Activated T-helper 1 cell treated with Interleukin-2 at 50 U/mL for 16 hours (primary cell): ENCODE results near the gene MBOAT2.
"Not testable (repeated sequence)": the region's sequence is repeated elsewhere in the genome, so short reads cannot be mapped to it uniquely, and the experiment has no call there.

ENCODE experiments used
- DNase-seq: peaks from one replicate; pipeline ENCODE4 v3.0.0-alpha.2; 2020; ENCODE audit warnings: low read depth

Gene MBOAT2, protein sequence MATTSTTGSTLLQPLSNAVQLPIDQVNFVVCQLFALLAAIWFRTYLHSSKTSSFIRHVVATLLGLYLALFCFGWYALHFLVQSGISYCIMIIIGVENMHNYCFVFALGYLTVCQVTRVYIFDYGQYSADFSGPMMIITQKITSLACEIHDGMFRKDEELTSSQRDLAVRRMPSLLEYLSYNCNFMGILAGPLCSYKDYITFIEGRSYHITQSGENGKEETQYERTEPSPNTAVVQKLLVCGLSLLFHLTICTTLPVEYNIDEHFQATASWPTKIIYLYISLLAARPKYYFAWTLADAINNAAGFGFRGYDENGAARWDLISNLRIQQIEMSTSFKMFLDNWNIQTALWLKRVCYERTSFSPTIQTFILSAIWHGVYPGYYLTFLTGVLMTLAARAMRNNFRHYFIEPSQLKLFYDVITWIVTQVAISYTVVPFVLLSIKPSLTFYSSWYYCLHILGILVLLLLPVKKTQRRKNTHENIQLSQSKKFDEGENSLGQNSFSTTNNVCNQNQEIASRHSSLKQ

DNA sequence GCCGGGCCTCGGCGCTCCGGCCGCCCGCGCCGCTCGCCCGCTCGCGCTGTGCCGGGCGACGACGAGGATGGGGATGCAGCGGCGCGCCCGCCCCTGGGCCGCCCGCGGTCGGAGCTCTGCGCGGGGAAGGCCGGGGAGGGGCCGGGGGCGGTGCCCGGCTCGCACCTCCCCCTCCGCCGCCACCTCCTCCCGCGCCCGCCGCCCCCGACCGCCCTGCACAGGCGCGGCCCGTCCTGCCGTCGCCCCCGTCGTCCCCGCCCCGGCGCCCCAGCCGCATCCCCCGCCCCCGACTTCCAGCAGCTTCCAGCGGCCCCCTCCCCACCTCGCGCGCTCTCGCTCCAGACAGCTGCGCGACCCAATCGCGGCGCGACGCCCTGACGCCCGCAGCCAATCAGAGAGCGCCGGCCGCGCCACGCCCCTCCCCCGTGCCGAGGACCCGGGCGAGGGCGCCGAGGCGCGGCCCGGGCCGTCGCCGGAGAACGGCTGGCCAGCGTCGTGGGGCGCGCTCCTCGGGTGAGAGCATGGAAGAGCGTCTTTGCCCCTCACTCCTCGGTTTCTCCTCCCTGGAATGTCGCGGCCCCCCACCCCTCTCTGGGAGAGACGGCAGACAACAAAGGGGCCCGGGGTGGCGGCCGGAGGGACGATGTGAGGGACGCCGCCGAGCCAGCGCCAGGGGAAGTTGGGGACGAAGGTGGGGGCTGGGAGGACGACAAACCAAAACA is at the start of gene MBOAT2:
TSS of gene MBOAT2 (minus strand) at position 69 of the 722 bp plus-strand sequence. CDS start 70 bp downstream, outside the sequence.
- peak; percentile 64 for DNase-seq

DNA sequence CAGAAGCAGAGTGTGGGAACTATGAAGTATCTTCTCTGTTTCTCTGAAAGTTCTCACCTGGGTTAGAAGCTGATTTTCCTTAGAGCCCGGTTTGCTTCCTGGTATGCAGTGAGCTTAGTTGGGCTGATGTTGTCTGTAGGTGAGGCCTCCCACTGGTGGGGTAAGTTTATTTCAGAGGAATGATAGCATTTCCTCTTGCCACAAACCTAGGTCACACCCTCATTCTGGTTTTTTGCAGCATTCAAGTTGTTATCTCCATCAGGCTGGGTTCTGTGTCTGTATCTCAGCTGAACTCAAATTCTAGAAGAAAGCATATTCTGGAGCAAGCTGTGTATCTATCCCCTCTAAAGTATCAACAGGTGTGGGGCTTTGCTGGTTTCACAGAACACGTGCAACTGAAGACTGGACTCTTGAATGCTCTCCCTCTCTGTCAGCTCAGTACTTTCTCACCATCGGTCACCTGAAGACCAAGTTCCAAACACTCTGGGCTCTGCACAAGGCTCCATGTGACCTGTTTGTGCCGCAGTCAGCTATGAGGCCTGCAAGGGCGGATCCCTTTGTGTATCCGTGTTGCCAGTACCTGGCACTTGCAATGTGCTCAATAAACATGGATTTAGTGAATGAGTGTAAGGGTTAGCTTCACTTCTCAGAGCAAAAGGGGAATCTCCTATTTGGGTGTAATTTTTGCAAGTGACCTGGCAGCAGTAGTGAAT is 49.5 kb upstream of the MBOAT2 start:
- DNase-seq, result no peak

DNA sequence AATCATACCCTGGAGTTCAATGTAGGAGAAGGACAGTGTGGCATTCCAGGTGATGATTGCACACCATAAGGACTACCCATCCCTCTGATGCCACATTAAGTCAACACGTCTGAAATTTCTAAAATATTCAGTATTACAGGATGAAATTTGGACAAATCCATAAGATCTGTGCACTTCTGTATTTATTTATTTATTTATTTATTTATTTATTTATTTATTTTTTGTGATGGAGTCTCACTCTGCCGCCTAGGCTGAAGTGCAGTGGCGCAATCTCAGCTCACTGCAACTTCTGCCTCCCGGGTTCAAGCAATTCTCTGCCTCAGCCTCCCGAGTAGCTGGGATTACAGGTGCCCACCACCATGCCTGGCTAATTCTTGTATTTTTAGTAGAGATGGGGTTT is 48.0 kb upstream of the MBOAT2 start:
- DNase-seq, result not testable (repeated sequence)

DNA sequence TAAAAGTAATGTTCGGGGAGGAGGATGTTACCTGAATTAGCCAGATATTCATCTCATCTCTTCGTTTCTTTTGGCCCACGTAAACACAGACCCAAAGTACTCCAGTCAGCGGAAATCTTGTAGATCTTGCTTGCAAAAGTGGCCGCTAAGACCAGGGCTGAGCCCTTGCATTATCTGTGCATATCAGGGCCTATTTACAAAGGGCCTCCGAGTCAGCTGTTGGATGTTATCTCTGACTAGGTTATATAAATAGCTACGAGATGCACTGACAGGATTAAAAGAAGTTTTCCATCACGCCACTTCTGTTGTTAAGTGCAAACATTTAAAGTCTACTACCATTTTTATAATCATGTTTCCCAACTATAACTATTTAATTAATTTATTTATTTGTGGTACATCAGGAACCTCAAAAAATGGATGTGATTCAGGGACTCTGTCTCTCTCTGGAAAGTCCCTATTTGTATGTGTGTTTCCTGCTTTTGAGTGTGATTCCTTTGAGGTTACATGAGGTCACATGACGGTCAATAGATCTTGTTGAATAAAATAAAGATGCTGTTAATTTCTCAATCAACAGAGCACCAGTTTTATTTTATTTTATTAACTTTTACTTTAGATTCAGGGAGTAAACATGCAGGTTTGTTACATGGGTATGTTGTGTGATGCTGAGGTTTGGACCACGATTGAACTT is 46.8 kb upstream of the MBOAT2 start:
- DNase-seq, result no peak

DNA sequence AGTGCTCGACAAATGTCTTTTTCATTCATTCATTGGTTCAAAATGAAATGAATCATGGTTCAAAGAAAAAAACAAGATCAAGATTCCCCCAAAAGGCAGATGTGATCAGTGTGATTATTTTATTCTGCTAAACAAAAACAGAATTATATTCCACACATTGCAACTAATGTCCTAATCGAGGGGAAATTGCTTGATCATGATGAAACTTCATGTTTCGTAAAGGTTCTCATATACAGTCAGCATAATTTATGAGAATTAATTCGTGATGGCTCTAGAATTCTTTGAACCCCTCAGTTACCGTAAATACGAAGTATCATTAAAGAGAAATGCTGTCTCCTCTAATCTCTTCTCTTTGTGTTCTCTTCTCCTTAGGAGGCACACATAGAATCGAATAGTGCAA is 42.1 kb upstream of the MBOAT2 start:
- no peak for DNase-seq

DNA sequence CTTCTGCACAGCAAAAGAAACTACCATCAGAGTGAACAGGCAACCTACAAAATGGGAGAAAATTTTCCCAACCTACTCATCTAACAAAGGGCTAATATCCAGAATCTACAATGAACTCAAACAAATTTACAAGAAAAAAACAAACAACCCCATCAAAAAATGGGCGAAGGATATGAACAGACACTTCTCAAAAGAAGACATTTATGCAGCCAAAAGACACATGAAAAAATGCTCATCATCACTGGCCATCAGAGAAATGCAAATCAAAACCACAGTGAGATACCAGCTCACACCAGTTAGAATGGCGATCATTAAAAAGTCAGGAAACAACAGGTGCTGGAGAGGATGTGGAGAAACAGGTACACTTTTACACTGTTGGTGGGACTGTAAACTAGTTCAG is 40.0 kb upstream of the MBOAT2 start:
- not testable (repeated sequence) for DNase-seq

DNA sequence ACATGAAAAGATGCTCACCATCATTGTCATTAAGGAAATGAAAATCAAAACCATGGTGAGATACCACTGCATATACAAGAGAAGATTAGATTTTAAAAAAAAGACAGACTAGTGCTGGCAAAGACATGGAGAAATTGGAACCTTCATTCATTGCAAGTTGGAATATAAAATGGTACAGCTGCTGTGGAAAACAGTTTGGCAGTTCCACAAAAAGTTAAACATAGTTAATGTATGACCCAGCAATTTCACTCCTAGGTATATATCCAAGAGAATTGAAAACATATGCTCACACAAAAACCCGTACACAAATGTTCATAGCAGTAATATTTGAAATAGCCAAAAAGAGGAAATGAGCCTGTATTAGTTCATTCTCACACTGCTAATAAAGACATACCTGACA is 33.7 kb upstream of the MBOAT2 start:
- DNase-seq, result no peak

DNA sequence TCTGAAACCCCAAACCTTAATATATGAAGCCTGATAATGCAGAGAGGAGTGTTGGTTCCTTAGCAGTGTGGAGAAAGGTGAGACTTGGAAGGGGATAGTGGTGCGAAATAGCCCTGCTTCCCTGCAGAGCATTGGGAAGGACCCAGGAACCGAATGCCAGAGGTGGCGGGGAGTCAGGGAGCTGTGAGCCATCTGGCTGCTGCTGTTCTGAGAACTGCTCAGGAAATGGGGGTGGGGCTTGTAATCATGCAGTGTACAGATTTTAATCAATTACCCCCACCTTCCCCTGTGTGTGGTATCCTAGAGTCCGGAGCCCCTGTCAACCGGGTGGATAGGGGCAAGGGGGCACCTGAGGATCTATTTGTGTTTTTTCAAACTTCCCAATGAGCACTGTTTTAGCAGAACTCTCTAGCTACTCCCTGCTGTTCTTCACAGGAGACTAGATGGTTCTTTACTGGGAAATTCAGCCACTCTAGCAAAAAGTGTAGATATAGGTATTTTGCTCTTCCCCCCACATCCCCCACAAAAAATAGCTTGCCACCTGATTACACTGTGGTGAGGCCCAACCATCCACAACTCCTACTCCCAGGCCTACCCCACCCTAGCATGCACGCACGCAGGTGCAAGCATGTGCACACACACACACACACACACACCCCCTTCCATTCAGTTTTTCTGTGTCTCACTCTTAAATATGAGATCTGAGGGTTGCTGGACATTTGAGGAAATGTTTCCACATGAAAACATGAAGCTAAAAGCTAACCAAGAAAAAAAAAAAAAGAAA is 30.1 kb upstream of the MBOAT2 start:
- DNase-seq, result no peak

DNA sequence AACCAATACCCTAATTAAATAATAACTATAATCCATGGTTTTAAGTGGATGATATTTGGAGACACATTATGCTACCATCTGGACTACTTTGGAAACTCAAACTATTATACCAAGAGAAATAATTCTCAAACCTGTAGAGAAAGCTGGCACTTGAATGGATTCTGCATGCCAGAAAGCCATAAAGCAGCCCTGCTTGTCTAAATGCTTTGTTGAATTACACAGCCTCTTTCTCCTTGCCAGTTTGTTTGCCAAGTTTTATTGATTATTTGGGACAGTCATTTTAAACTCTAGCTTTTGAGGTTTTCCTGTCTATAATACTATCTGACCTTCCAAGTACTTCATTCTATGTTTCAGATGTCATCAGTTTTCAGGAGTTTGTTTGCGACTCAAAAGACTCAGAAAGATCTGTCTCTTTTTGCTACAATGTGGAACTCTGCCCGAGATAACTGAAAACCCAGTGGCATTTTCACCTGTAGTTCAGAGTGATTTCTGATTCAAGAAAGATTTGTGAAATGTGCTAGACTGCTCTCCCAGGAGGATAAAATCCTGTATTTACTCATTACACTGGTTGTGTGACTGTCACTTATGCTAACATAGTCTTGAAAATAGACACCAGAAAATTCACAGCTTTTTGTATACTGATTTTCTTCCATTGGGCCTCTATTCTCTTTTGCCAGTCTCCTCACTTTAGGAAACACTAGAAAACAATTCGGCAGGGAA is 29.2 kb upstream of the MBOAT2 start:
- DNase-seq, result no peak

DNA sequence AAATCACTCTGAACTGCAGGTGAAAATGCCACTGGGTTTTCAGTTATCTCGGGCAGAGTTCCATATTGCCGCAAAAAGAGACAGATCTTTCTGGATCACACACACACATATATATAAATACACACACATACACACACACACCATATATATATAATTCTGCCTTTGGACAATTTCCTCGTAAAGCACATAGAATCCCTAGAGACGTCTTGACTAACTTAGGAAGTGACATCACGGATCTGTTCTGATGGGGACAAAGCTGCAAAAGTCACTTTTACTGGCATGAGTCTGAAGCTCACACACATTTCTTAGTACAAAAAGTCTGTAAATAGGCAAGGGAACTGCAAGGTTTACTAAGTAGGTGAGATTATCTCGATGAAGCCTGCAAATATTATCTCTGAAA is 28.6 kb upstream of the MBOAT2 start:
- no peak for DNase-seq

DNA sequence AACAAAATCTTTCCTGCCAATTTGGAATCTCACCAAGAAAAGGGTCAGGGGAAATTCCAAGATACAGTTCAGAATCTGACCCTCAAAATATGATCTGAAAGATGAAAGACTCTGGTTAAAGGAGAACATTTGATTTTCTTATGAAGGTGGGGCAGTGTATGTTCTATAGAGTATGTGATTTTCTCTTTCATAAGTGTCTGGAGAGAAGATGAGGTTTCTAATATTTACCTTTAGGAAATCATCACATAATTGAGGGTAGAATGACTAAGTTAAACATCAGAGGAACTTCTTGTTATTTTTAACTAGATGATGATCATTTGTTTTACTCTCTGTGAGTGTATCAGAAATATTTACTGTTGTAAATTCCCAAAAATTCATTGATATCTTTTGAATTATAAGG is 27.8 kb upstream of the MBOAT2 start:
- no peak for DNase-seq

DNA sequence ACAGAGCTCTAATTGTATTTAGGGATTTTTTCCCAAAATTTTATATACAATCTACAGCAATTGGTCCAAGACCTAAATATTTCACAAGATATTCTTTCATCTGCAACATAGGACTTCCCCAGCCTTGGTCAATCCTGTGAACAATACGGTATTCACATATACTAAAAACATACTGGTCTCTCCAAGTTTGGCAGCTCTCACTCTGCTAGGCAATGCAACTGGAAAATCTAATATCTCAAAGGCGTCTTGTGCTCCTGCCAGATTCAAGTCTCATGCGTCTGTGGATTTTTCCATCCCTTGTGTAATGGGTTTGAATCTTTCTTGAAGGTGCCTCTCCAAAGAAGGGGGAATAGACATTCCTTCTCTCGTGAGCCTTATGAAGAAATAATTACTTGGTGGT is 27.4 kb upstream of the MBOAT2 start:
- no peak for DNase-seq

DNA sequence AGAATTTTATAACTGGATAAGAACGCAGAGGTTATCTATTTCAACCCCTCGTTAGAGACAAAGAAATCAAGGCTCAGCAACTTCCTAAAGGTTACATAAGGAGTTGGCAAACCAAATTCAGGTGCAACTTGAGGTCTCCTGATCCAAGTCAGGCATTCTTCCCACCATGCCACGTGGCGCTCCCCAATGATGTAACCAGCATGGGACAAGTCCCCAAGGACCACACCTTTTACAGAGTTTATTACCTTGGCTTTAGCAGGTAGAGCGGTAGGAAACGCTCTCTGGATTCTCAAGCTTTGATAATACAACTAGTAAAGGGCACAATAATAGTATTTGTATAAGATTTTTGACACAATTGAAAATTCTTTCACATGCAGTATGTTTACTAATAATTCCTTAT is 26.7 kb upstream of the MBOAT2 start:
- DNase-seq, result no peak

DNA sequence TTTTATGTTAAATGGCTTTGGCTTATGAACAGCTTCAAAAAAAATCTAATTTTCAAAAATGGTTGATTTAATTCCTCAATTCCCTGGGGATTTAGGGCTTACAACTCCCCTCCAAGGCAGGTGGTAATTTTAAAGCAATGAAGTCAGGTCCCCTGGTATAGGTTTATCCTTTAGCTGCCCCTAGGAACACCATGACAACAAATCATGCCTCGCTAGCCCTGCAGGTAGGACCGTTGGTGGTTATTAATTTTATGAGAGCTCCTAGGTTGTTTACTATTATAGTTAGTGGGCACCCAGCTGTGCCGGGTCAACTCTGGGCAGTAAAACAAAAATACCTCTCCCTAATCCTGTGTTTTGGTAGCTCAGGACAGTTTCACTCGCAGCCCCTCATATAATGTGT is 26.2 kb upstream of the MBOAT2 start:
- no peak for DNase-seq

DNA sequence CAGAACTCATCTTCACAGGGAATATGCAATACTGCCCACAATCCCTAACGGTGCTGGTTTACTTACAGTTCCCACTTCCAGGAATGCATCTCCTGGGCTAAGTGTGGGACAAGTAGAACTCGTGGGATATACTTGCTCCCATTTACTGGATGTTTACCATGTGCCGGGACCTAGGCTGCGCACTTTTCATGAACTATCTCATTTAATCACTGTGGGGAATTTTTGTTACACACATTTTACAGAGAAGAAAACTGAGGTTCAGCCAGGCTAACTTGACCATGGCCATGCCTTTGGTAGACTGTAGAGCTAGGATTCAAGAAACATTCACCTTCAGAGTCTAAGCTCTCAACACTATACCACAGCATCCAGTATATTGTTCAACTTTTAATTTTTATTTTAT is 24.4 kb upstream of the MBOAT2 start:
- DNase-seq, result no peak

DNA sequence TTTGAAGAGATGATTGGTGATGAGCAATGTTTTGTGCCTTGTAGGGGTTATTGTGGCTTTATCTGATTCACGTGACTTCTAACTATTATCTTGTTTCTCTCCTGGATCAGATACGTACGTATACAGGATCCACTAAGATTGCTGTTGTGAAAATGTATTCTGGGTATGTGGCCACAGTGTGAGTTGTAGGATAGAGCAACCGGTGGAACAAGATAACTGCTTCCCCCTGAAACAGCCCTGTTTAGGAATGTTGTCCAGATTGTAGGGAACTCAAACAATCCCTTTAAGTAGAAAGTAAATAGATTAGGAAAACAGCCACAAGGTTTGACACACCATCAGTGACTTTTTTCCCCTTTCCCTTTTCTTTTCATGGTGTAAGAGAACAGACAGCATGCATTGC is 22.3 kb upstream of the MBOAT2 start:
- no peak for DNase-seq

DNA sequence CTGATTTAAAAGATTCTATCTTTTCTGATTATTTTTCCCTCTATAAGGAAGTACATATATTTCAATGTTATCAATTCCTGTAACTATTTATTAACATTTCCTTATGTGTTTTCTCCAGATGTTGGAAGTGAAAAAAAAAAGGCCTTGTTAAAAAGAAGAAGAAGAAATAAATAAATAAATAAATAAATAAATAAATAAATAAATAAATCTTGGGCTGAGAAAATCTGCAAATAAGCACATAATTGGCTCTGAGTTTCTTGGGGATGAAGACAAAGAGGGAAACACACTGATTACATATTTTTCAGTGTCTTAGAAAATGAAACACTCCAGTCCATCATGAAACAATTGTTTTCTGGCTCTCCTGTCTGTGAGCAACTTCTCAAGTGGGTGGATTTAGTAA is 21.1 kb upstream of the MBOAT2 start:
- no peak for DNase-seq

DNA sequence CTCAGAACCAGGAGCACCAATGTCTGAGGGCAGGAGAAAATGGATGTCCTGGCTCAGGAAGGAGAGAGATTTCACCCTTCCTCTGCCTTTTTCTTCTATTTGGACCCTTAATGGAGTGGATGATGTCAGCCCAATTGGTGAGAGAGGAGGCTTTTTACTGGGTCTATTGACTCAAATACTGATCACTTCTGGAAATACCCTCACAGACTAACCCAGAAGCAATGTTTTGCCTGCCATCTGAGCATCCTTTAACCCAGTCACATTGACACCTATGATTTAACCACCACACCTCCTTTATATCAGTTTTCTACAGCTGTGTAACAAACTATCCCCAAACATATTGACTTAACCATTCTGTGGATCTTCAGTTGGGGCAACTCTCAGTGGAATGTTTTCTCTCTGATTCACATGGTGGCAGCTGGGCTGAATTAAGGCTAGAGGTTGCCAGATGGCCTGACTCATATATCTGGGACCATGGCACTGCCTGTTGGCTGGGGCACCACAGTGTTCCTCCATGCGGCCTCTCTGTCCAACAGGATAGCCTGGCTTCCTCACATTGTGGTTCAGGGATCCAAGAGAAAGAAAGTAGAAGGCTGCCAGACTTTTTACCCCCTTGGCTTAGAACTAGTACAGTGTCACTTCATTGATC is 18.2 kb upstream of the MBOAT2 start:
- DNase-seq, result no peak

DNA sequence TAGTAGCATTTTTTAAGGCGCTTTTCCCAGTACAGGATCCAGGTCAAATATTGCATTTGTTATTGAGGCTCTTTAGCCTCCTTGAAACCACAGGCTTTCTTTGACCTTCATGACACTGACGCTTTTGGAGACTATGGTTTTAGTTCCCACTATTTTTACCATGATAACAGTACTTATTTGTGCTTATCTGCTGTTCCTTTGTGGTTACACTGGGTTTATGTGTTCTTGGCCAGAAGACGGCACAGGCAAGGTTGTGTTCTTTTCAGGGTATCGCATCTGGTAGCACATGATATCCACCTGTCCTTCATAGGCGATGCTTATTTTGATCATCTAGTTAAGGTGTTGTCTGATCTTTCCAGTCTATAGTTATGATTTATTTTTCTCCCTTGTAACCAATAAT is 16.8 kb upstream of the MBOAT2 start:
- no peak for DNase-seq

DNA sequence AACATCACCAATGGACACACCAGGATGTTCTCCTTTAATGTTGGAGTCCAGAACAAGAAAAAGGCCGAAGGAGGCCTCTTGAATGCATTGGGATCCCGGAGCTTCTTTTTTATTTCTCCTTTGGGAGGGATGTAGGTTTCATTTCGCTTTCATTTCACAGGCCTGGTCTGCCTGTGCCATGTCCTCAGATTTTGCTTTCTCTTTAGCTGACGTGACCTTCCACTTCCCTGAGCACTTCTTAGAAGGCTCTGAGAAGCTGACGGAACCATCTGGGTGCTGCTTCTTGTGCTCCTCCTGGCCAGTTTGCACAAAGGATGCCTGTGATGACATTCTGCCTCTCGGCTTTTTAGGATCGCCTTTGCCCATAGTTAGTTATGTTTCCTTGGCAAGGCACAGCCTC is 15.1 kb upstream of the MBOAT2 start:
- DNase-seq, result no peak
